ENCODE results near the gene VILL.

- TF ChIP-seq, protein P1, sequence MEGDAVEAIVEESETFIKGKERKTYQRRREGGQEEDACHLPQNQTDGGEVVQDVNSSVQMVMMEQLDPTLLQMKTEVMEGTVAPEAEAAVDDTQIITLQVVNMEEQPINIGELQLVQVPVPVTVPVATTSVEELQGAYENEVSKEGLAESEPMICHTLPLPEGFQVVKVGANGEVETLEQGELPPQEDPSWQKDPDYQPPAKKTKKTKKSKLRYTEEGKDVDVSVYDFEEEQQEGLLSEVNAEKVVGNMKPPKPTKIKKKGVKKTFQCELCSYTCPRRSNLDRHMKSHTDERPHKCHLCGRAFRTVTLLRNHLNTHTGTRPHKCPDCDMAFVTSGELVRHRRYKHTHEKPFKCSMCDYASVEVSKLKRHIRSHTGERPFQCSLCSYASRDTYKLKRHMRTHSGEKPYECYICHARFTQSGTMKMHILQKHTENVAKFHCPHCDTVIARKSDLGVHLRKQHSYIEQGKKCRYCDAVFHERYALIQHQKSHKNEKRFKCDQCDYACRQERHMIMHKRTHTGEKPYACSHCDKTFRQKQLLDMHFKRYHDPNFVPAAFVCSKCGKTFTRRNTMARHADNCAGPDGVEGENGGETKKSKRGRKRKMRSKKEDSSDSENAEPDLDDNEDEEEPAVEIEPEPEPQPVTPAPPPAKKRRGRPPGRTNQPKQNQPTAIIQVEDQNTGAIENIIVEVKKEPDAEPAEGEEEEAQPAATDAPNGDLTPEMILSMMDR (IDR thresholded peaks at IDR 0.05): no peak
- no peak for TF ChIP-seq POLR2A (IDR thresholded peaks at IDR 0.05)
Measured at GRCh38 chr3:38046821-38047220, 56.2 kb downstream of the VILL start.
